ELR (cell line): ENCODE data around the gene LAMP5.
A peak's percentile ranks its signal among the peaks of the same experiment; 100 is the strongest.

Experiments
- DNase-seq: peaks from one replicate; pipeline ENCODE4 v3.0.0-alpha.2; 2015; ENCODE audit warnings: low read depth

LAMP5 gene

GRCh38 chr20:9514461-9515213 is at the start of gene LAMP5:
TSS of gene LAMP5 (plus strand) at chr20:9514590. CDS start at chr20:9514853, 263 bp downstream.
- peak; percentile 12 for DNase-seq

- DNase-seq: no peak
Observed at GRCh38 chr20:9467995-9468394, 46.4 kb upstream of the LAMP5 start.

DNA sequence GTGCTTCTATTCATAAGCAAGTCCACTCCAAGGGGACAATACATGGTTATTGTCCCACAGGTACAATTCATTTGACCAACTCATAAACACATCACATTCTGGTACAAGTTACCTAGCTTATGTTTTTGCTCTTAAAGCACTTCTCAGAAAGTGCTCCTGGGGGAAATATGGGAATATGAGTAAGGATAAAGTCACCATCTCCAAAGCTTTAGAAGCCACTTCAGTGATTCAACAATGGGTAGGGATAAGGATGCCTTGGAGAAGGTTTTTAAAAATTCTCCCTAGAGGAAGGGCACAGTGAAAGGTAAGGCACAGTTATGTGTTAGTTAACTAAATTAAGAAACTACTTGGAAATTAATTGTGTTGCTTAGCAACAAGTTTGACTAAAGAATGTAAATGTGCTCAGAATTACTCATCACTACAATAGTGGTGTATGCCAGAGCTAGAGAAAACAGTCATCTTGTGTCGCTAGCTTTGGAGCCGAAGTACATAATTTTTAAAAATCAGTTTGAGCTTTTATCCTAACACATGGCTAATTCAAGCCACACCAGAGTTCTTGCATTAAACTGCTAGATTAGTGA is 39.5 kb upstream of the LAMP5 start:
- peak; percentile 32 for DNase-seq

- no peak for DNase-seq
Observed at GRCh38 chr20:9475456-9475855, 38.9 kb upstream of the LAMP5 start.

- no peak for DNase-seq
Observed at GRCh38 chr20:9476174-9476573, 38.2 kb upstream of the LAMP5 start.

DNA sequence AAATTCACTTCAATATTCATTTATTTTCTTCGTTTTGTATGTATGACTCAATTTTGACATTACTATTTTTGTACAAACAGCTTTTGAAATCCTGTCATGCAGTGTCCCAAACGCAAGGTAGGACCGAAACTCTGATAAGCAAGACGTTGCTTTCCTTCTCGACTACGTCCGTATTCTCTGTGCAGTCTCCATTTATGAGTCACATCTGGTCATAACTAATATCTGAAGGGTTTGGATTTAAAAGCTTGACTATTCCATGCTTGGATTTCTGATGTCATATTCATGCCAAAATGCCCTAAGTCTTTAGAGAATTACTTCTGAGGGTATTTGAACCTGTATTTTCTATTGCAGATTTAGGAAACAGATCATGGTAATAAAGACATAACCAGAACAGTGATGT is 37.8 kb upstream of the LAMP5 start:
- no peak for DNase-seq

DNA sequence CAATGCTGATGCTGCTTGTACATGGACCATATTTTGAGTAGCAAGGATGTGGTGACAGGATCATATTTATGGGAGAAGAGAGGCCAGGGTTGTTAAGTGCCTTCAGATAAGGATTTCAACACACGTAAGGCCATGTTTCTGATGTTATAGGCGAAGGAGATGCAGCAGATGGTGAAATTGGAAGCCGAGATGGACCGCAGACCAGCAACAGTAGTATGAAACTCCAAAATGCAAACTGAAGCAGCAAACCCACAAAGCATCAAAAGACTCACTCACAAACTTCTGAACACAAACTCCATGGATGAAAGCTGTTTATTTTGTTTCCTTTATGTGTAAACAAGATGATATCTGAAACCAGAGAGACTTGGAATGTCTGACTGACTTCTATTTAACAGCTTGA is 35.6 kb upstream of the LAMP5 start:
- no peak for DNase-seq

DNA sequence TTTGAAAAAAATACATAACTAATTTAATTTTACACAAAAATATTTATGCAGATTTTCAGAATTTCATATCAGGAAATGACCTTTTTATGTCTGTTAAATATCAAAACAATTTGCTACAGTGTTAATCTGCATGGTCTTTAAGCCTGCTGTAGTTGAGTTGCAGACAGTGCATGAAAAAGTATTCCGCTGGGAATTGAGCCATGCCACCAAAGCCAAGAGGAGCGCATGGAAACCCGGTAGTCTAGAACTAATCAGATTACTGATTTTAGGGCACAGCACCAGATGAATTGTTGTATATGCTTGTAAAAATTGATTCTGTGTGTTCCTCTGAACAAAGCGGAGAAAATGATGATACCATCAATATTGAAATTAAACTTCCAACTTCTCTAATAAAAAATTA is 34.3 kb upstream of the LAMP5 start:
- no peak for DNase-seq

- DNase-seq: no peak
Observed at GRCh38 chr20:9482180-9482579, 32.2 kb upstream of the LAMP5 start.

DNA sequence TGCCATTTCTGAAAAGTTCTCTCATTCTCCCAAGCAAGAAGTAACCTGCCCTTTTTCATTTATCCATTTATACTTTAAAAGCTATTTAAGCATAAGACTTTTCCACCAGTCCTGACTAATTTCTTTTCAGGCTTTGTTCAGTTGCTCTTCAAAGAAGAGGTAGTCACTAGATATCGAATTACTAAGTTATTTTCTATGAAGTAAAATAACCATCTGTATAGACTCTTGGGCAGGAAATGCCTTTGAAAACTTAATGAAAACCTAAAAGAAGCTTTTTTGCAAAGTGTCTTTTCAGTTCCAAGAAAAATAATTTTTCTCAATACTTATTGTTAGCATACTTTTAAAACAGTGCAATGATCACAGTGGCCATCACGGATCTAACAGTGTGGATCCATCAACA is 31.3 kb upstream of the LAMP5 start:
- no peak for DNase-seq

DNA sequence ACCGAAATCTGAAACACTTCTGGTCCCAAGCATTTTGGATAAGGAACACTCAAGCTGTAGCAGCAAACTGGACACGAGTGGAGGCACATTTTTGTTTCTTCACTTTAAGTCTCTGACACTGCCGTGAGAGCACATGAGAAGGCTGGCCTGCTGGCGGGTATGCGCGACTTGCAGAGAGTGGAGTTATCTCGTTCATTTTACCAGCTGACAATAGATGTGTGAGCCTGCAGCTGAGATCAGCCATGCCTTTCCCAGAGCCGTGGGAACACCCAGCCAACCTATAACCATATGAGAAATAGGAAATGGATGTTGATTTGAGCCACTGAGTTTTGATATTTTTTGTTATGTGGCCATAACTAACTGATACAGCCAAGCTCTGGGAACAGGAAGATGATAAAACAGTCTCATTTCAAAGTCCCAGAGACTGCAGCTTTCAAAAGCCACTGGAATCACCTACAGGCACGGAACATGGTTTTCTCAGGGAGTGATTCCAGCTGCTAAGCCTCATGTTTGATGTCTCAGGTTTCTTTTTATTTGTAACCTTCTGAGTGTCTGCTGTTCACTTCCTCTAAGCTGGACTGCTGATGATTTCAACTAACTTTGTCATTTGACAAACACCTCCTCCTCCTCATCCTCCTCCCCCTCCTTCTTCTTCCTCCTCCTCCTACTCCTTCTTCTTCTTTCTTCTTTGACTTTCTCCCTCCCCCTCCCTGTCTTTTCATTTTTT is 28.6 kb upstream of the LAMP5 start:
- DNase-seq: no peak

- DNase-seq: no peak
Observed at GRCh38 chr20:9487231-9487630, 27.2 kb upstream of the LAMP5 start.

DNA sequence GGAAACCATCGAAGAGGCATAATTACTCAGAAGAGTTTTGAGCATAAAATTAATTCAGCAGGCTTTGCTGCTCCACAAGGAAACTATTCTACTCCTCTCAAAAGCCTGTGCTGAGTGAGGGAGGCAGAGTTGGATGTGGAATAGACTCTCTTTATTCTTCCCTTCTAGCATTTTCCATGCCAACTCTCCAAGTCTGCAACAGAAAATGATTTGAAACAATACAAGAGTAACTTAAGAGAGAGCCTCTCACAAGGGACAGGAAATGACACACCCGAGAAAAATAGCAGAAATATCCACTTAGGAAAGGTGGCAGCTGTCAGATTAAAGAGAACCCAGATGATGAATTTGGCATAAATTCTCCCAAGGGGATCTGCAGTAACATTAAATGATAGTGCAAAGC is 26.3 kb upstream of the LAMP5 start:
- DNase-seq: no peak

DNA sequence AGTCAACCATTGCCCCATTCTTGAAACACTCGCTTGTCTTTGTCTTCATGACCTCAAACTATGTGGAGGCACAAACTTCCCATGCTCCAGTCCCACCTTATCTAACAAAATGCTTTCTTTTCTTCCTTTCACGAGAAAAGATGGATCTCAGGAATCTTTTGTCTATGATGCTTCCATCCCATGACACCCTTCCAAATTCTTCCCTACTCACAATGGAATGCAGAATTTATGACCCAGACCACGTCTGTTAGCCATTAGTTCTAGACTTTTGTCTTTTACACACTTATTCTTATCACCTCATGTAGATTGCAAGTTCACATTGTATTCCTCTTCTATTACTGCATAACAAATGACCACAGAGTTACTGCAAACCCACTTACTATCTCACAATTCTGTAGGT is 24.2 kb upstream of the LAMP5 start:
- no peak for DNase-seq

DNA sequence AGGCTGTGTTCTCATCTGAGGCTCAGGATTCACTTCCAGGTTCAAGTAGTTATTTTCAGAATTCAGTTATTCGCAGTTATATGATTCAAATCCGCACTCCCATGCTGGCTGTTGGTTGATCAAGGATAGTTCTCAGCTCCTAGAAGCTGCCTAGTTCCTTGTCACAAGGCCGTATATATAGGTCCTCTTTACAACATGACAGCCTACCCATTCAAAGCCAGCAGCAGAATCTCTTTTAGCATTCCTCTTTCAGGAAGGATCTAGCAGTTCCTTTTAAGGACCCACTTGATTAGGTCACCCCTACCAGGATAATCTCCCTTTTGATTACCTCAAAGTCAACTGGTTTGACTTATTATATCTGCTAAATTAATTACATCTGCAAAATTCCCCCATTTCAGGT is 23.8 kb upstream of the LAMP5 start:
- DNase-seq: no peak

GRCh38 chr20:9491324-9491723 is 23.1 kb upstream of the LAMP5 start:
- DNase-seq: no peak

DNA sequence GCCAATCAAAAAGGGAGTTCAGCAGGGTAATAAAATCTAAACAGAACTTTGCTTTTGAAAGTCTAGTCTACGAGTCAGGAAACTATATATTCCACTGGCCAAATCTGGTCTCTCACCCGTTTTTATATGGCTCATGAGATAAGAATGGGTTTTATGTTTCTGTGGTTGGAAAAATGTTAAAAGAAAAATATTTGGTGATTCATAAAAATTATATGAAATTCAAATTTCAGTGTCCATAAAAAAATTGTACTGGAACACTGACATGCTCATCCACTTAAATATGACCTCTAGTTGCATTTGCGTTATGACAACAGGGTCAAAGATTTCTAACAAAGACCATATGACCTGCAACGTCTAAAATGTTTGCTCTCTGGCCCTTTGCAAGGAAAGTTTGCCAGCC is 22.3 kb upstream of the LAMP5 start:
- DNase-seq: no peak

GRCh38 chr20:9493803-9494202 is 20.6 kb upstream of the LAMP5 start:
- DNase-seq: no peak

DNA sequence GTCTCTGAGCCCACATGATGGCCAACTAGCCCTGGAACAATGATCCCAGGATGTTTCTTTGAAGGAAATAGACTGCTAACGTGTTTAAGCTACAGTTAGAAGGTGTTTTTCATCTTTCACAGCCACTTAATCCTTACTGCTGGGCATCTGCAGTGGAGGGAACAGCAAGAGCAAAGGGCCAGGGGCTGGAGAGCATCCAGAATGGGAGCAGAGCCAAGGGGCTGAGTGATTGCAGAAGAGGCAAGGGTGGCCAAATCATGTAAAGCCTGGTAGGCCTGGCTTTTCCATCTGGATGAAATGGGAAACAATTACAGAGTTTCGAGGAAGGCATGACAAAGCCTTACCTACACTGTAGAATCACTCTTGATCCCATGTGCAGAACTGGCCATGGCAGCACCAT is 18.7 kb upstream of the LAMP5 start:
- DNase-seq: no peak

- no peak for DNase-seq
Observed at GRCh38 chr20:9496155-9496554, 18.2 kb upstream of the LAMP5 start.

DNA sequence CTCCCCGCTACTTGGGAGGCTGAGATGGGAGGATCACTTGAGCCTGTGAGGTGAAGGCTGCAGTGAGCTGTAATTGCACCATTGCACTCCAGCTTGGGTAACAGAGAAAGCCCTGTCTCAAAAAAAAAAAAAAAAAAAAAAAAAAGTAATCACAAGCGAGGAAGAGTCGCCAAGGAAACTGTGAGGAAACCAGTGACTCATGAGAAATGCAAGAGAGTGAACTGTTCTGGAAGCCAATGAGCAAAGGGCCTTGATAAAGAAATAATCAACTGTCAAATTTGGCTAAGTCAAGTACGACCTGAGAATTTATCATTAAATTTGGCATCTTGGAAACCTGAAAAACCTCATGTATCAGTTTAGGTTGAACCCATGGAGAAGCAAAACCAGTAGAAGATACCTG is 16.1 kb upstream of the LAMP5 start:
- DNase-seq: peak; percentile 19

GRCh38 chr20:9499126-9499899 is 15.1 kb upstream of the LAMP5 start:
- no peak for DNase-seq

- no peak for DNase-seq
Observed at GRCh38 chr20:9500121-9500520, 14.3 kb upstream of the LAMP5 start.
